Upper lobe of left lung (tissue), 4 donors: ENCODE measurements around the gene GNAI1.

Experiments used
- CTCF ChIP-seq, 6 experiments: fragments of 450-650 bp in 4 of 6; fragments of 200-600 bp in 2 of 6; sonication (generic) in 2 of 6; IDR thresholded peaks; one replicate each; pipeline ENCODE4 v1.5.1; 2016 to 2019; ENCODE audit warnings: antibody characterized with exemption in 6 of 6
- EP300 ChIP-seq, 4 donors: sonication (generic); formaldehyde crosslinking; IDR thresholded peaks; one replicate each; pipeline ENCODE4 v1.5.1; 2017; ENCODE audit warnings: antibody characterized with exemption in 4 of 4, control low read depth in 2 of 4
- POLR2A ChIP-seq, 4 donors: fragments of 450-650 bp; IDR thresholded peaks; one replicate each; pipeline ENCODE4 v1.5.1; 2016 to 2017; ENCODE audit warnings: antibody characterized with exemption in 4 of 4, mild to moderate bottlenecking in 2 of 4
- POLR2AphosphoS5 ChIP-seq, 2 donors: sonication (generic); formaldehyde crosslinking; IDR thresholded peaks; one replicate each; pipeline ENCODE4 v1.5.1; 2017; ENCODE audit warnings: antibody characterized with exemption in 2 of 2

GRCh38 chr7:80146545-80147182, 12.0 kb downstream of the GNAI1 start:
- no peak for TF ChIP-seq CTCF (IDR thresholded peaks at IDR 0.05)
- no peak for TF ChIP-seq POLR2A (IDR thresholded peaks at IDR 0.05)
- no peak for TF ChIP-seq EP300 (IDR thresholded peaks at IDR 0.05)
- TF ChIP-seq POLR2AphosphoS5 (IDR thresholded peaks at IDR 0.05): no peak
